Hematopoietic multipotent progenitor cell (in vitro differentiated cells): ENCODE data around the gene FRY. TPM values are rescaled to one million over a fixed set of nuclear protein-coding genes. Genes with fewer than 3 reads are reported as not detected.
A peak's percentile ranks its signal among the peaks of the same experiment; 100 is the strongest.

Source experiments
- DNase-seq, 3 donors: peaks; one replicate each; pipeline ENCODE4 v3.0.0-alpha.2; 2011 to 2015; ENCODE audit warnings: low read depth in 2 of 3, low spot score in 2 of 3
- total RNA-seq: library from RNA; depleted of rRNA; stranded (reverse); fragments of >200 nt; gene quantifications from one replicate; pipeline ENCODE4 v1.2.3, GENCODE V29; 2012

Gene FRY
- total RNA-seq, 1 donor, result 28.0 TPM

DNA sequence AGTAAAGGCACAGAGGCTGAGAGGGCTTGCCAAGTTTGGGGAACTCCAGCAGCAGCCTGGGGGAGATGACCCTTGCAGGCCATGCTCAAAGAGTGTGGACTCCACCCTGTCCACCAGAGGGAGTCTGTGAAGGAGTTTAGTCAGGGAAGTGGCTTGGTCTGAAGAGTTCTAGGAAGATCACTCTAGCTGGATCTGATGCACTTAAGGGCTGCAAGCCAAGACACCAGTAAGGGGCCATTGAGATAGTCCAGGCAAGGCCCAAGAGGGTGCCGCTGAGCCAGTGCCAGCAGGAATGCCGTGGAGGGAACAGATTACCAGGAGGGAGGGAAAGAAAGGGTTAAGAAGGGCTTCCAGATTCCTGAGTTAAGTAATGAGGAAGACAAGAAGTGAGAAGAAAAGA lies 214.9 kb downstream of the FRY start:
- DNase-seq, result peak in 2 of 3 donors; percentile 59 to 76

DNA sequence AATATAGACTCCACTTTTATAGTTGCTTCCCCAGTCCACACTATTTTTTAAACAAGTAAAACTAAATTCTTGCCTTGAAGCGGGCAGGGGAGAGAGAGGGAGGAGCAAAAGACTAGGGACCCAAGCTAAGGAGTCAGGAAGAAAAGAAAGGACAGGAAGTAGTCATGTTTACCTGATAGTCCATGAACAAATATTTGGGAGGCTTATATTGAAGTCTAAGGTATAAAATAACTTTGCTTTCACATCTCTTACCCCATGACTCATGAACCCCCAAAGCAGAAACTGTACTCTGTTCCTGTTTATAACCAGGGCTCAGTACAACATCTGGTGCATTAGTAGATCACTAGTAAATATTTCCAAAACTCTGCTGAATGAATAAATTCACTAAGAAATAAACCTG lies 216.3 kb downstream of the FRY start:
- DNase-seq, result no peak

DNA sequence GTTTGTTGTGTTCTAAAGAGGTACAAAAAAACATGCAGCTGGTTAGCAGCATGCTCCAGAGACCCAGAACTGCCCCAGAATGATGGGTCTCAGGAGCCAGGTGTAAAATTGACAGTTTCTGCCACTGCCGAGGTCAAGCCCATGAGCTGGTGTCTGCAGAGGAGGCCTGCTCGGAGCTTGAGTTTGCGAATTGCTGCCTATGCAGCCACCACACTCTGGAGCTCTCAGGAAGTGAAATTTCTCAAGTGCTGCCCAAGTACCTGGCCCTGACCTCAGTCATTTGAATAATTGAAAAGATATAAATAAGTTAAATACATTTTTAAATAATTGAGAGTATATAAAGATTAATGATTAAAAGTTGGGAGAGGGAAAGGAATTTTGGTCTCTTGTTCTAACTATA lies 217.2 kb downstream of the FRY start:
- no peak for DNase-seq

DNA sequence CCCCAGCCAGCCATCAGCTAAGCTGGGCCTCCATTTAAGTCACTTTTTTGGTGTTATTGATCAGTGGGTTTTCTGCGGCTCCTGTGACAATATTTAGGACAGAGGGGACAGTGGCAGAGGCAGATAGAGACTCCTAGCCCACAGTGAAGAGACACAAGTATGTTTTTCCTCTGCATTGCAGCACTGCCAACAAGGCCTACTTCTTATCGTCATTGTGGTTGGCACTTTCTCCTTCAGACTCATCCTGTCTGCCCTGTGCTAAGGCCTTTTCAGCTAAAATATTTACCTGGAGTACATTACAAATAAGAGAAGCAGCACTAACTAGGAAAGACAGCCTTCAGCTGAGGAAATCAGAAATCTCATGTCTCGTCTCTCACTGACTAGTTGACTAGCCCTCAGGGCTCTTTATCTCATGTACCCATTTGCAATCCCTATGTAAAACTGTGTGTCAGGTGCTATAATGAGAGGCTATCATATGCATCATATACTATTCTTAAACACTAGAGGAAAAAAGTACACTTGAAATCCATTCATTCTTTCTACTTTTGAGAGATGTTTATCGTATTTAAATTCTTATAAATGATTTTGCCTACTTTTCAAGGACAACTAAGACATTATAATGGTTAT lies 221.4 kb downstream of the FRY start:
- no peak for DNase-seq

DNA sequence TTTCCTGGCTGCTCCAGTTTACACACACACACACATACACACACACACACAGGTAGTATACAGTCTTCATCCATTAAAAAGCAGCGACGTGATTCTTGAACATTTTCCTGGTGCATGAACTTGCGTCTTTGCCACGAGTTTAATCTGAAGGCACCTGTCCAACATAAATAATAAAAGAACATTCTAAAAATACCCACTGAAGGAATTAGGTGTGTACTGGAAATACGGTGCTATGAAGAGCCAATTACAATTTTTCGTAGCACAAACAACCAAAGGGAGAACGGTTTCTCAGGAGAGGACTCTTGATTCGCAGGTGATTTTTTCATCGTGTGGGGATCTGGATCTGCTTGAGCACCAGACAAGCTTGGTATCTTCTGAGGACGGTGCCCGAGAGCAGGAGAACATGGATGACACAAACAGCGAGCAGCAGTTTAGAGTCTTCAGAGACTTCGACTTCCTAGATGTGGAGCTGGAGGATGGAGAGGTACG lies 222.4 kb downstream of the FRY start:
- DNase-seq, result no peak

DNA sequence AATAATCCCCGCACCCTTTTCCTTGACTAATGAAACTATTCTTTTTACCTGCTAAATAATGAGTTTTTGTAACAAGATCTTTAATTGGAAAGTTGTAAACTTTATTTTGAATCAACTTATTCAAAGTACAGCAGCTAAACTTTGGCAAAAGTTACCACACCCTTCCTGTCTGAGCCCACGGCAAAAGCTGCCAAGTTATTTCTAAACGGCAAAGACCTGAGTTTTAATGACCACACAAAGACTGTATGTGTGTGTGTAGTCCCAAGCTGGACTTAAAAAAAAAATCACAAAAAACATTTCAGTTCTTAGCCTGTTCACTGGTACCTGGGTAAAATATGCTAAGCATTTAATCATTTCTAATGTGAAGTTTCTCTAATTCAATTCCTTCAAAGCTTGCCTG lies 222.8 kb downstream of the FRY start:
- no peak for DNase-seq

DNA sequence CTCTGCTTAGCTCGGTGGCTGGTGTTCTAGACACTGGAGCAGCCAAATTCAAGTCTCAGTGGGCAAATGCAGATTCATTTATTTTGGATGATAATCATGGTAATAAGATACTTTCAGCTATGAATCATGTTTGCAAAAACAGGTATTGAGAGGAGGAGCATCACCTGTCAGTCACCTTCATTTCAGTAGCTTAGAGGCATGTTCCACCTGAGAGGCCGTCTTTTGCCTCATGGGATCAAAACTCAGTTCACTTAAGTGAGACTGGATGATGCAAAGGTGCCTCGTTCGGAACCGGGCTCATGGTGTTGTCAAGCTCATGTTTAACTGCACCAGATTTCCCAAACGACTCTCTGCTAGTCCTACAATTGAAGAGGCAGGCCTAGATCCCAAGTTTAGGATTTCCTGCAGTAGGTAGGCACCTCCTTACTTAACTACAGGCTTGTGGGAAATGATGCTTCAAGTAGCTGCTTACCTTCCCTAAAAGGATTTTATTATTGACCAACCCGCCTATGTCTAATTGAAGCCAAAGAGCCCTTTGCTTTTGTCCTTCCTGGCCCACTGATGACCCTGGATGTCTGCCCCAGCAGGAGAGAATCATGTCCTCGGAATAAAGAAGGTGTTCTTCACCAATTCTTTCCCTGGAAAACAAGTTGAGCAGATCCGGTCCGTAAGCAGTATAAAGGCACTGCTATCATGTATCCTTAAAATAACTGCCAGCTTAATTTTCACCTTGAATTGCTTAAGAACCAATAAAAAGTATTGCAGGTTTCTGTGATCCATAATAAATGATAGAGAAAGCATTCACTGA lies 223.5 kb downstream of the FRY start:
- DNase-seq, result no peak

DNA sequence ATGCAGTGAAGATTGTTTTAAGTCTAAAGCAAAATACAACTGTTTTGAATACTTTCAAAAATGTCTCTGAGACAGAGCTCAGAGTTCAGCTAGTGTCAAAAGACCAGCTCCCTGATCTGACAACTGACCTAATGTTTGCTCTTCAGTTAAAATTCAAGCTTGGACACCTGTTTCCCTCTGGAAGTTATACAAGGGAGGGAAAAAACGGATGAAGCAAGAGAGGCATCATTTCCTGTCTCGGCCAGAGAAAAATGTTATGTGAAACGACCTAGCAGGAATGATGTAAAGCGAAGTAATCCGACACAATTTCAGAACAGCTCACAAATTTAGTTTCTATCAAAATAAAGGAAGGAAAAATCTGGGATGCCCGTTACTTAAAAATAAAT lies 224.1 kb downstream of the FRY start:
- DNase-seq, result no peak

DNA sequence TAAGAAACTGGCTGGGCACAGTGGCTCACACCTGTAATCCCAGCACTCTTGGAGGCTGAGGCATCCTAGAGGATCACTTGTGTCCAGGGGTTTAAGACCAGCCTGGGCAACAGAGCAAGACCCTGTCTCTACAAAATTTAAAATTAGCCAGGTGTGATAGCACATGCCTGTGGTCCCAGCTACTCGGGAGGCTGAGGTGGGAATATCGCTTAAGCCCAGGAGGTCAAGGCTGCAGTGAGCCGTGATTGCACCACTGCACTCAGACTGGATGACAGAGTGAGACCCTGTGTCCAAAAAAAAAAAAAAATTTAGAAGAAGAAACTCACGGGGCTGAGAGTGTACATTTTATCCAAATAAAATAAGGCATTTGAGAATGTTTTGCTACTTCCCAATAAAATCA lies 224.7 kb downstream of the FRY start:
- no peak for DNase-seq

DNA sequence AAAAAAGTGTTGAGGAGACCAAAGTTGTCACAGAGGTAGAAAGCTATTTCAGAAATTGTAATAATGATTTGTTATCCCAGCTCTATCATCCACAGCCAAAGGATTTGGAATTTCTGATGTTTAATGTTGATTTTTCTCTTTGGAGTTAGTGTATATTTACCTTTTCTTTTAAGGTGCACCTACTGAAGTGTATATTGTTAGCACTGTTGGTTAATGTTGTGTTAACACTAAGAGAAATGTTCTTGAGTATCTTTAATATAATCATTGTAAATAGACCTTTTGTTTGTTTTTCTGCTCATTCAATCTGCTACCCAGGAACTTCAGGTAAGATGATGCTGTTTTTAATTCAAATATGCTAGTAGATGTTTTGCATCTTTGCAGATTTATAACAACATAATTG lies 226.1 kb downstream of the FRY start:
- no peak for DNase-seq

DNA sequence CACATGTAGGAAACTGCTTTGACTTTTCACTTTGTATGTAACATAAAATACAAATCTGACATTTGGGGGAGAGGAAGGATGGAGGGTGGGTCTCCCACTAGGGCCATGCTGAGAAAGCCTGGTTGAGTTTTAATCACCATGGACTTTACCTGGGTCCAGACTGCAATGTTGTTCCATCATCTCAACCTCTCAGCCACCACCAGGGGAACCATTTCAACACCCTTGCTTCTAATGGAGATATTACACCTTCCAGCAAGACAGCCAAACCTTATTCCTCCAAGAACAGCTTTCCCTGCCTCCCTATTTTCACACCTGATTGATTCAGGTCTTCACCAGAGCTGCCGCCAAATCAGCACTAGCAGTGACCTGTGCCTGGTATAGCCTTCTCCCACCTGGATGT lies 227.5 kb downstream of the FRY start:
- DNase-seq, result no peak

DNA sequence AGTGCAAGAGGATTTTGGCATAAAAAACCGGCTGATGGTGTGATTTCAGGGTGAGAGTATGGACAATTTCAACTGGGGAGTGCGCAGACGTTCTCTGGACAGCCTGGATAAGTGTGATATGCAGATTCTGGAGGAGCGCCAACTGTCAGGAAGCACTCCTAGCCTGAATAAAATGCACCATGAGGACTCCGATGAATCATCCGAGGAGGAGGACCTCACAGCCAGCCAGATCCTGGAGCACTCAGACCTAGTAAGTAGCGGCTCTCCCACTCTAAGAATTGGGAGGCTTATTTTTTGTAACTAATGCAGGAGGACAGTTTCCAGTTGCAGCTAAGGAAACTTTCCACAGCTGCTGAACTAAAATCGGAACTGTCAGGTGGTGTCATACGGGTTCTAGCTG lies 230.0 kb downstream of the FRY start:
- no peak for DNase-seq

DNA sequence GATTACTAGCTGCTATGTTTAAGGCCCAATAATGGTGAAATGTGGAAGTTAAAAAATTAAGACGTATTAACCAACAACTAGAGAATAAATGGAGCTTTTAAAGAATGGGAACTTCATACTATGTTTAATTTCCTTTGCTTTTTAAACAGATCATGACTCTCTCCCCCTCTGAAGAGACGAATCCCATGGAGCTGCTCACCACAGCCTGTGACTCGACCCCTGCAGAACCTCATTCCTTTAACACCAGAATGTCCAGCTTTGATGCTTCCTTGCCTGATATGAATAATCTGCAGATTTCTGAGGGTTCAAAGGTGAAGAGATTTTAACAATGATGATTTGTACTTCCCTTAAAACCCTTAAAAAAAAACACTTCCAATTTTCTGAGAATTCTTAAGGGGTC lies 230.6 kb downstream of the FRY start:
- DNase-seq, result no peak

DNA sequence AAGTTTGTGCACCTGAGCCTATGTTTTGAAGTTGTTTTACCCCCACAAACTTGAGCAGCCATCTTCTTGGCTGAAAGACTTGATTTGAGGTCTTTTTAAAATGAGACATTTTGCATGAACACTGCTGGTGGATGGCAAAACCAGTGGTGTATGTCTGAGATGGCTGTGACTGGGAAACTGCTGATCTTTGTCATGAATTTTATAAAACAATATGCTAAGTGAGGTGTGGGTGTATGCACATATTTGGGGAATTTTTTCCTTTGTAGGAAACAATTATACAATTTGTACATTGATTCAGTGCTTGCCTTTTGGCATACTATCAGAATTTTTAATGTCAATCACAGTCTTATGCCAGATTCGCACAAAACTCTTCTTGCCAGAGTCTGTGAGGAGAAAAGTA lies 231.0 kb downstream of the FRY start:
- no peak for DNase-seq

DNA sequence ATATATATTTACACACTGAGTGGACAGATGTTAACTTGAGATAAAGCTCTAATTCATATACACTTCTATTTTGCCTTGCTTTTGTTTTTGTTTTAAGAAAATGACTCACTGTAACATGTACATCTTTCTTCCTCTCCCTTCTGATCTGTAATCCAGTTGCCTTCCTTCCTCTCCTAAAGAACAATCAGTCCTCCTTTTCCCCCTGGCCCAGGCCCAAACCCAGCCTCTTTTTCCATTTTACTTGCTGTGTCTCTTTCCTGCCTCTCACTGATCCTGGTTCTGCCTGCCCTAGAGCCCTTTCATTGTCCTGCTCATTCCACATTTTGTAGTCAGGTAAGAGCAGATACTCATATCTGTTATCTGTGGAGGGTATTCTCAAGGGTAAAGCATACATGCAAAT lies 232.8 kb downstream of the FRY start:
- DNase-seq, result no peak

DNA sequence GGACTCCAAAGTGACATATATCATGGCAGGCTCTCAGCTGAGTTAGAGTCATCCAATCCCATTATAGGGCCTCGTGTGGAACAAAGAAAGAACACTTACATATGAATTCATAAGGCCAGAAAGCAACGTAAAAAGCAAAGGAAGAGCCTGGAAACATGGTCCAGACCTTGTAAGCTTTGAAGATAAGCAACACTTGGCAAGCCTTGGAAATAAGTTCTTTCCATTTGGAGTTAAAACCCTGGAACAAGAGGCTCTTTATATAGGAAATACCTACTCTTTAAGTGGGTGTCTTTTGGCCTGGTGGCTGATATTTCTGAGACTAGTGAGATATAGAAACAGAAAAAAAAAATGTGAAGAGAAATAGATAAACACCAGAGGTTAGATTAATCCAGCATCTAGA lies 234.2 kb downstream of the FRY start:
- no peak for DNase-seq

DNA sequence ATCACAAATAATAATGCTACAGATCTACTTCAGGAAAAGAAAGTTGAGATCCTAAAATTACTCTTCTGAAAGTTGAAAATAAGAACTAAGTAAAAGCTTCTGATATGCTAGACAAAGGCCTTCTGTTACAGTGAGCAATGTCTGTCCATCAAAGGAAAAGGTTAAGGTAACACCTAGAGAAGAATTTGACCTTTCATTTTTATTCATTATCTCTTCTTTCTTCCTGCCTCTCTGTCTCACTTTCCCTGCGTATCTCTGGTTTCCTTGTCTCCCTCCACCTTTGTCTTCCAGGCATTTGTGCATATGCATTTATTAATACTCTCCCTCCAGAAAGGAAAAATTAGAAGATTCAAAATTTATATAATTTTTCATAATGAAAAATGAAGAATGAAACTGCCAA lies 234.6 kb downstream of the FRY start:
- no peak for DNase-seq

DNA sequence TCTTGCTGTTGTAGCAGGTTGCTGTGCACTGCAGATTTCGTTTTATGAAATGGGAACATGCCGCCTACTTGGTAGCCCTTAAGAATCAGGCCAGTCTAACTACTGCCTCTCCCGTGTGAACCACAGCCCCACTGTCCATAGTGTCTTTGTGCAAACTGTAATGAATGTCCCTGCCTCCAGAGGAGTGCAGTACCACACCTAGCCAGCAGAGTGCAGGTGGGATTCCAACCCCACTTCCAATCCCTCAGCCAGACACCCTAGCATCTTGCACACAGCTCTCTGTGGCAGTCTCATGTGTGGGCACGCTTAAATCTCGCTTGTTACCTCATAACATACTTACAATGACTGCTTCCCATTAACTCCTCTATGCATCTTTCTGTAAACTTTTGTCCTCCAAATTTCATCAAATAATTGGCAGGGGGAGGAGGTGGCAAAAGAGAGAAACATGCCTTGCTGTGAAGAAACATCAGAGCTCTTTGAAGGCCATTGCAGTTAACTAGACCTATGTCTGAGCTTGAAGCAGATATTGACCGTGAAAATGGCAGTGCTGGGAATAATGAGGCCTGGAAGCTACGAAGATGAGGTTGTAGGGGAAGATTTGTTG lies 236.4 kb downstream of the FRY start:
- DNase-seq, result peak; percentile 6 to 43 (median 20)

DNA sequence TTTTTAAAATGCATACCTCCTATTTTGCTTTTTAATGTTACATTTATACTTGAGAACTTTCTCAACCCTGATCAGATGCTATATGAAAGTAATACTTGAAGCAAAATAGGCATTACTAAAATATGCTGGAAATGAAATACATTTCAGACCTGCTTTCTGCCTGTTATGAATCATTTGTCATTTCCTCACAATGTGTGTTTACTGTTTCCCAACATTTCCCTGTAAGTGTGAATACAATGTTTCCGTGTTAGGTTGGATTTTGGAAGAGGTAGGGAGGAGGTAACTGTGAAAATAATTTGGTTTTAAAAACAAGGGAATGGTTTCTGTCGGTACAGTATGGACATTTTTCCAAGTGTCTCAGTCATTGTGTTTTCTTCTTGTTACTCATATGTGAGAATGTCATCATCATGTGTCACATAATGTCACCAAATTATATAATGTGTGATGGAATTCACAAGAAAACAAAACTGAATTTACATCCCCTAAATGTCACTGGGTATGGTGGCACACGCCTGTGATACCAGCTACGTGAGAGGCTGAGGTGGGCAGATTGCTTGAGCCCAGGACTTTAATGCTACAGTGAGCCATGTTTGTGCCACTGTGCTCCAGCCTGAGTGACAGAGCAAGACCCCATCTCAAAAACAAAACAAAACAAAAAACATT lies 240.6 kb downstream of the FRY start:
- no peak for DNase-seq

DNA sequence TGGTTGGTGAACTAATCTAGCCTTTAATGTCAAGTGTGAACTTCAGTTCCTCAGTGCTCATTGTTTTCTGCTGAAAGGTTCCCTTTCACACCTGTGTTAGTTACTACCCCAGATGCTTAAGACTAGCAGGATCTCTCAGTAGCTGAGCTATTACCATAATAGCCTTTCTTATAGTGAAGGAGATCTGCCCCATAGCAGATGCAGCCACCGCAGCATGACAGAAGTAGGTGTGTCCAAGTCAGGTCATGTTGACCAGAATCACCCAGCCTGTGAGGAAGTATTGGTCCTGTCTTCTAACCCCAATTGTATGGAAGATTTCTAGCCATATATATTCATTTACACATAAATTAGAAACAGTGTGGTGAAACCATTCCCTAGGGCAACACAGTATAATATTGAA lies 246.3 kb downstream of the FRY start:
- no peak for DNase-seq

DNA sequence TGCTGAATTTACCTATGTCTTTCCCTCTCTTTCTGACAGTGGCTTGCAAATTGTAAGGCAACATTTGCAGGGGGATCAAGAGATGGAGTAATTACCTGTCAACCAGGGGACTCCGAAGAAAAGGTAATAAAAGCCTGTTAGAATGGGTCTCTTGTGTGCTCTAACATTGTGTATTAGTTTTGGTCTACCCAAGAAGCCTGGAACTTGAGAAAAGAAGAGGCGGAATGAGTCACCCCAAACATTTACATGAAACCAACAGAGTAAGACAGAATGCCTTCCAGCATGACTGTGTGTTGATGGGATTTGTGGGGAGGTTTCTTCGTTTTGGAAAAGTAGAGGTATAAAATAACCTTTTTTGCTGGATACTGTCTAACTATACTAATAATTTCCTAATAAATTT lies 246.9 kb downstream of the FRY start:
- no peak for DNase-seq

DNA sequence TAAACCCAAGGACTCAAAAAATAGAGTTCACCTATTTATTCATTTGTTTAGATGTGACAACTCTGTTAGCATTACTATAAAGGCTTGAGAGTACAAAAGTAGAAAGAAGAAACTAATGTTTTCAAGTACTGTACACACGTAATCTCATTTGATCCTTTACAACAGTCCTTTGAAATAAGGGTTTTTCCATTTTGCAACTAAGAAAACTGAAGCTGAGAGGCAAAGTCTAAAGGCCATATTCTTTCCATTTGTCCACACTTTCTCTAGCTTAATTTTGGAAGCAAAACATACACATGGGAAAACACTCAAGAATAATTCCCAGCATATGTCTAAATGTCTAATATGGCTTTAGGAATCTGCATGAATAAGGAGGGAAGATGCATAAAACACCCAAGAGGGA lies 249.5 kb downstream of the FRY start:
- no peak for DNase-seq
